Measurements from ENCODE around the gene KLHL3.

Gene KLHL3

DNA sequence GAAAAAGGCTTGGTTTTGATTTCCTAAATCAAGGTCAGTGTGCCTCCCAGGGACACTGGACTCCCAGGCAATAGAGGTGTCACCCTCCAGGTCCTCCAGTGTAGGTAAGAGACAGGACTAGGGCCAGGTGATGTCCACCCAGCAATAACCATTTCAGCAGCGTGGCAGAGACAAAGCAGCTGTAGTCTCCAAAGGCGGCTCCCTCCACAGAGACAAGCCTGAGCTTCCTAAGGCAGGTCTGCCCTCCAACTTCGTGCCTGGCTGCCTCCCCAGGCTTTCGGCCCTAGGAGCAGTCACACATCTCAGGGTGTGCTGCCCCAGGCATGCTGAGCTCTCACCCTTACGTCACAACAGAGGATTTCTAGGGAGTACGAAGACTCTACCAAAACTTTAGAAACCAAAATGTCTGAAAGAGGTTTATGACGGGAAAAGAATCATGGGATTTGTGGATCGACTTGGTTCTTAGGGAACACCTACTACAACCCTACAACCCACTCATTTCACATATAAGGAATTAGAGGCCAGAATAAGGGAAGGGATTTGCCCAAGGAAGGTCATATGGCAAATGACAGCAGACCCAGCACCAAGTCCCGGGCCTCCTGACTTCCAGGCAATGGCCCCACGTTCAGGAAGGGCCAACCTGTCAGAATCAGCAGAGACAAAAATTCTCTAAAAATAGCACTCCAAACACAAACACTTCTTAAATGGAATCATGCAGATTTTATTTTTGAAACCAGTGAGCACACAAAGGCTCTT lies 105.5 kb downstream of the KLHL3 start:
- DNase-seq, result no peak

DNA sequence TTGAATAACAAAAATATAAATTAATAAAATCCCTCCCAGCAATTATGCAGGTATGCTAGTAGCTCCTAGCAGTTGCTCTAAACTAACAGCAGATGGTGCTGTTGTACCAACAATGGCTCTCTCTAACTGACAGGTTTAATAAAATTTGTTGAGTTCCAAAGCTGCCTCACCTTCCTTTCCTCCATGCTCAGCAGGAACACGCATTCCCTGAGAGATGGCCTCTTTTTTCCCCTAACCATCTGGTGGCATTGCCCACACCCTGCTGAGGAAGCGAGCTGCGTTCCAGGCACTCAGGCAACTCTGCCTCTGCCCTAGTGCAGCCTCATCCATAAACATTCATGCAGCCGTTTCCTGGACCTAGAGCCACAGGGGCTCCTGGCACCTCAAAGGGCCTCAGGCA lies 106.2 kb downstream of the KLHL3 start:
- DNase-seq, result no peak

DNA sequence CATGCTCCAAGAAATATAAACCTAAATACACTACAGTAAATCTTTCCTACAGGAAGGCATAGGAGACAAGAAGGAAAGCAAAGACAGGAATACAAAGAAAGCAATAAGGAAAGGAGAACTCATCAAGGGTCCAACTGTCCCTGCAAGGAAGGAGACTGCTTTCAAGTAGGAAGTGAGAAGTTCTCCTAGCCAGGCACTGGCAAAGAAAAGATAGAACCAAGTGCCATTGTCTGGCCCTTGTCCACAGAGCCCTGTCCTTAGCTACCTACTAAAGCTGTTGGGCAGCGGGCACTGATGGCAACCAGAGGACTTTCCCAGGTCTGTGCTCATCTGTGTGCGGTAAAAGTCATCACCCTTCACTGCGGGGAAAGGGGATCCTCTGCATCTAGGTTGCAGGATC lies 108.2 kb downstream of the KLHL3 start:
- DNase-seq, result no peak

DNA sequence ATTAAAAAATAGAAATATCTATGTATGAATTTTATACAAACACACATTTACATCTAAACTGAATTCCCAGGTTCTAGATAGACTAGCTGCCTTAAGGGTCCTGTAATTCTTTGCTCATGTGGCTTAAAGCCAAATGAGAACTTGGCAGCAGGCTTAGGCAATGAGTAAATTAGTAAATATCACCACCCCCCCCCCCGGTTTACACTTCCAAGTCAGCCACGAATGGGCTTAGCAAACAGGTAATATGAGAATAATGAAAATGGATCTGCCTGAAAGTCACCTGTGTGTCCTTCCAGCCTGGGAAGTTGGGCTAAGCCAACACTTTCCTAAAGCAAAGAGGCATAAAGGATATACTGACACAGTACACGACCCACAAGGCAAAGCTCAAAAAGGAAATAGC lies 108.6 kb downstream of the KLHL3 start:
- no peak for DNase-seq

DNA sequence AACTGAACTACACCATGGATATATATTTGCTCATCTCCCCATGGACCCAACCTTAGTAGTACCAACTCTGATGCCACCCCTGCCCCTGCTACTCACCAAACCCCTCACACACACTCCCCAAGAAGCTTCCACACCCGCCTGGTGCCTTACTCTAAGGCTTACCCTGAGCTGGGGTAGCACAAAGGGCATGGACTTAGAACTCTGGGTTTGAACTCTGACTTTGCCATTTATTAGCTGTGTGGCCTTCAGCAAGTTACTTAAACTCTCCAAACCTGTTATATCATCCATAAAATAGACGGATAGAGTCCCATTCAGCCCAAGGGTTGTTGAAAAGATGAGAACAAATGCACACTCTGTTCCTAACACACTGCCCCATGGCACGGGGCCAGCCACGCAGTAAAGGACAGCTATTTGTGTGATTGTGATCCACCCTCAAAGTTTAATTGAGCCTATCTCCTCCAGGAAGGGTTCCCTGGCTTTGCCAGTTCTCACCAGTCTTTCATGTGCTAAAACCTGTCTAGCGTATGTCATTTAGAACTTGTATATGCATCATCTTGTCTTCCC lies 111.0 kb downstream of the KLHL3 start:
- DNase-seq, result no peak

DNA sequence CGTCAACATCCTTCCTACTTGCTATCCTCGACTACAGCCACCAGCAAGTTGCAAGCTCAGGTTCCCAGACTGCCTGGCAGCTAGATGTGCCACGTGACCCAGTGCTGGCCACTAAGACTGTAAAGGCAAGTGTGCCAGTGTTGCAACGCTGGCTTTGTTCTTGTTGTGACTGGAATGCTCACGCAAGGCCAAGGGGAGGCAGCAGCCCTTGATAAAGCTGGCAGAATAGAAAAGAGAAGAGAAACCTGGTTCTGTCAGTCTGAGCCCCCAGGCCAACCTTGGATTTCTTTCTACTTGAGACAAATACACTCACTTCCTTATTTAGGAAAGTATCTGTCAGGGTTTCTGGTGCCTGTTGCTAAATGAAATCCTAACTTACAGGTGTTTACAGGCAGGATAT lies 113.0 kb downstream of the KLHL3 start:
- no peak for DNase-seq

DNA sequence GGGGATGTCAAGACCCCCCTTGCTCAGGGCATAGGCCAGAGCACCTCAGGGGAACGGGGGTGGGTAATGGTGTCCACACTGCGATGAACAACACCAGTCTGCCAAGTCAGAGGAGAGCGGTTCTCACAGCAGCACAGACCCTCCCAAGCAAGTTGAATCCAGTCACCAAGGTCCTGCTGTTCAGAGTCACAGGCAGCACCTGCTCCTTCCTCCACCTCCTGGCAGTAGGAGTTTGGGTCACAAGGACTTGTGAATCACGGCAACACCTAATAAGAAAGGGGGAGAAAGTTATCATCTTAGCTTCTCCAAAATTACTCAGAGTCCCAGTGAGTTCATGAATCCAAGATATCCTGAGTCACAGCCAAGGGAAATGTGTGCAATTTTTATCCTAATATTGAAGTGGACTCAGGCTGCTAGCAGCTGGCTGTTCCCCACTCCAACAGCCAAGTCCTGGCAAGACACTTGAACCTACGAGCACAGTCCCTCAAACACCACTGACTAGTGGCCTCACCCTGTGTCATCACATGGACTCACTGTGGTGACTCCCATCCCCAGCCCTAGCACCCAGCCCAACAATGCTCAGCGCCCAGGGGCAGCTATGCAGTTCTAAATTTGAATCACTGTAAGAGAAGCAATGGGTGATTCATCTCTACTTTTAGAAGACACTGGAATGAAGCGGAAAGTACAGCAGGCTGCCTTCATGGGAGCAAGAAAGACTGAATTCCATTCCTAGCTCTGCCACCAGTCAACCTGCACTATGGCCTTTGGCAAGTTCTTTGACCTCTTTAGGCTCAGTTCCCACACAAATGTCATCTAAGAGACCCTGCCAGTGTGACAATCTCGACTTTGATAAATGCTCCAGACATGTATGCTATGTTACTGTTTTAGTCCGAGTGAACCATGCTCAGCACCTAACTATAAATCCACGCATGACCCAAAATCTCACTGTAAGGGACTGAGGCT lies 113.7 kb downstream of the KLHL3 start:
- no peak for DNase-seq

DNA sequence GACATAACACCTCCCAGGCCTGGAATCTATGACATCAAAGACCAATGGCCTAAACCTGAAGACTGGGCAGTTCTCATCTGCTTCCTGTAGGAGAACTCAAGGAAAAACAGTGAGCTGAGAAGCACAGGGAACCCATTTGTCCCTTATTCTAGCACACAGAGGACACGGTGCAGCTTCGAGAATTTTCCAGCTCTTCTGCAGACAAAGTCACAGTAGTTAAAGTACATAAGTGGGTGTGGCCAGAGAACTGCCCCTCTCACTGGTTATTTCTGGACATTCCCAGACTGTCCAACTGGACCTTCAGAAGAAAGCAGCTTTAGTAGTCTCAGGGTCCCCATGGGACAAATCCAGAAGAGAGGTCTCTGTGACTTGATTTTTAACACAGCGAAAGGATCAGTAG lies 114.6 kb downstream of the KLHL3 start:
- DNase-seq, result no peak

DNA sequence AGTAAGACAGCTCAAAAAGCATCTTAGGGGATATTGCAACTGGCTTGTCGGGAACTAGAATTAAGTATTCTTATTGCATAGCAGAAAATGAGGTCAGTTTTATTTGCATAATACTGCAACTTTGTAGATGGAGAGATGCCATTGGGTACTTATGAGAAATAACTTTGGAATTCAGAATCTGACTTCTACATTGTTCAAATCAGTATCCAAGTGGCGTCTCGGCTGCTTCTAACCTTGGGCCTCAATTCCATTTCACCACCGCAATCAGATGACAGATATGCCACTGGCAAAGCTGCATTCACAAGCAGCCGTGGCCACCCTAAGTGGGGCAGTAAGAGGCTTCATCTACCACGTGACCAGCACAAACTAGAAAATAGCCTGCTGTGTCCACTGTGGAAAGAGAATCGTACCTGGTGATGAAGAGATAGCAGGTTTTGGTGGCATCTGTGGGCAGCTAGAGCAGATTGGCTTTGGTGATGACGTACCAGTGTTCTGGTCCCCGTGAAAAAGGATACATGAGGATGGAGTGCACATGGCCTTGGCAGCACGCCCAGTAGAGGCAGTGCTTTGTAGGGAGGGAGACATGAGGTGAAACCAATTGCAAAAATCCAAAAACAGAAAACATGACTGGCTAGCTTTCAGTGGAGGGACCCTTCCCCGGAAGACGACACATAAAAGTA lies 116.6 kb downstream of the KLHL3 start:
- DNase-seq, result no peak

DNA sequence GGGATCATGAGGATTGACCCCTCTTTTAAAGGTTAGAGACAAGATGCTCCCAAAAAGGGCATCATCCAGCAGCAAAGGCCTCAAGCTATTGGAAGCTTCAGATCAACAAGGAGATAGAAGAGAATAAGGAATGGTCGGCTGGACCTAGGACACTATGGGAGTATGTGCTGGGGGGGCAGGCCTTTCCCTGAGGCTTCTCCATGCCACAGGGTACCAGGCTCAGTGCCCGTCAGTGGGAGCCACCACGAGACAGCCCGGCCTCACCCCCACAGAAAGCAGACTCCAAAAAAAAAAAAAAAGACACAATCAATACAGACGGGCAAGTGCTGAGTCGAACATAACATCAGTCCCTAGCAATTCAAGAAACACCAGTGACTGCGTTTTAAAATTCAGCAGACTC lies 117.4 kb downstream of the KLHL3 start:
- DNase-seq, result no peak

DNA sequence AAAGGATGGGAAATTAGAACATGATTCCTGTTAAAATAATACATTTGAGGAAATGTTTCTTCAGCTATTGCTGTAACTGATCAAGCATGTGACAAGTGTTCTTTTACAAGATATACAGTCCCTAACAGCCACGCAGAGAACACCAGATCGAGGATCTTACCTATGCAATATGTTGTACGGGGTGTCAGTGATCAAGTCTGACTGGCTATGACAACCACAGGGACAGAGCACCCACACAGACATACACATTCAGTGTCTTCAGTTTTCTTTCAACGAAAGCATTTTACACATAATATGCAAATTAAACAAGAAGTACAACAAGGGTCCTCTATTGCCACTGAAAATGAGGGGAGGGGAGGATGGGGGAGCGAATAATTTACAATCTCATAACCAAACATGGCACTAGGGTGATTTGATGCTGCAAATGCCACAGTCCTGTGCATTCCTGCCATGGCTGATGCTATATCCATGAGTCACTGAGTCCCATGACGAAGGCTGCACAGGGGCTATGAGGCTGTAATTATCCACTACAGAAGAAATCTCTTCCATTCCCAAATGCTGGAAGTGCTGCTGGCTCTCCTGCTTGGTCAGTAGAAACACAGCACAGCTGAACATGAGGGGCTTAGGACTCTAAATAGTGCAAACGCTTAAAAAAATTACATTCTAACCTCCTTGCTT lies 118.2 kb downstream of the KLHL3 start:
- no peak for DNase-seq

DNA sequence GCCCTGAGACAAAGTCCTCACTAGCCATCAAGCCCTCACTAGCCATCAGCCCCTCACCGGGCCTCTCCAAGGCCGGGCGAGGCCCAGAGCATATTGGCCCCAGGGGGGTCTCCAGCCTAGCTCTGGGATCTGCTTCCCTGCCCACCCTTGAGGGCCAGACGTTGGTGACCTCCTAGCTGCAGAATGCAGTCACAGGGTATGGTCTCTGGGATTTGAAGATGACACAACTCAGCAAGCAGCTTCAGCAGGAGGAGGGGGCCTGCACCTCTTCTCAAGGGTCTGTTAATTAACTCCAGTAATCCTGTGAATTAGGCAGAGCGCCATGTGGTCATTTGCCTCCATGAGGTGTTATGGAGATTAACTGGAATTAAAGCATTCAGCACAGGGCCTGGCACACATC lies 119.8 kb downstream of the KLHL3 start:
- no peak for DNase-seq

DNA sequence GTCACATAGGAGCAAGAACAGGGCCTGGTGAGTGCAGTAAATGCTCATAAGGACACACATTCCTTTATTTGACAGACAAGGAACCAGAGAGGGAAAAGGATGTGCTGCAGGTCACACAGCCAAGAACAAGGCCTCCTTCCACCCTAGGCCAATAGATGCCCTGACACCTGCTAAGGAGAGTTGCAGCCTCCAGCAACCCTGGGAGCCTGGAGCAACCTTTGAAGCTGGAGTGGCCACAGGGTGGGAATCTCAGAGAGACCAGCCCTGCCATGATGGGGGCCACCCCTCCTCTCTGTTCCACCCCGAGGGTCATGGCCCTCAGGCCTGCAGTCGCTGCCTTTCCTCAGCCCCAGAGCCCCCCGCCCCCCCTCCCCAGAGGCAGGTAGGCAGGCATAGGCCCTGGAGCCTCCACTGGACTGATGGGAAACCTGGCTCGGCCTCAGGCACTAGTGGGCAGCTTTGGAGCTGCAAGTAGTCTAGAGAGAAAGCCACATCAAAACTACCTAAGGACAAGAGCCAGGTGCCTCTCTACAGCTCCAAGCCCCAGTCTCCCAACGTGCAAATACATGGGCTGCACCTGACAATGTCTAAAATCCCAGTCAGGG lies 120.6 kb downstream of the KLHL3 start:
- DNase-seq, result no peak

DNA sequence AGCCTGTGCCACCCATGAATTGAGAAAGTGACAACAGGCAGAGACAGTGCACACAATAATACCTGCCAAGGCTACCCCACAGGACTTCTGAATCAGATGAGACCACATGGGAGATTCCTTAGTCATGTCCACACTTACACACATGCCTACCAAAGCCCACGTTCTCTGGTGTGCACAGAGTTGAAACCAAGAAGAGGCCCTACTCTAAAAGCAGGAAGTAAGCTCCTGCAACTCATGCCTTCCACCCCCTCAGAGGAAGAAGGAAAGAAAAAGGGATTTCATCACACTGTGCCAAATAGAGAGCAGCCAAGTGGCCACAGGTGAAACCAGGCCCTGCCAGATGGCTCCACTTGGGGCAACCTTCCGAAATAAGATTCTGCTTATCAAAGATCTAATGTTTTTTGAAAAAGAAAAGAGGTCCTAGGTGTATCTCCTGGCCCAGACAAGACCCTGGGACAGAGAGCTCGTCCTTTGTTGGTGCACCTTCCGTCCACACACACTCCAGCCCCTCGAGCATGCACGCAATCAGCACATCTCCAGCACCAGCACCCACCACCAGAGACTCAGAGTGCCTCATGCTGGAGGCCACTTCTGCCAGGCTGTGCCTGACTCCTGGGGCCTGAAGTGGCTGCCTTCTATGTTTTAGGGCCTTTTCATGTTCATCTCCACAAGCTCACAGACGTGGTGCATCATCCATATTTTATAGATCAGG lies 122.2 kb downstream of the KLHL3 start:
- no peak for DNase-seq

DNA sequence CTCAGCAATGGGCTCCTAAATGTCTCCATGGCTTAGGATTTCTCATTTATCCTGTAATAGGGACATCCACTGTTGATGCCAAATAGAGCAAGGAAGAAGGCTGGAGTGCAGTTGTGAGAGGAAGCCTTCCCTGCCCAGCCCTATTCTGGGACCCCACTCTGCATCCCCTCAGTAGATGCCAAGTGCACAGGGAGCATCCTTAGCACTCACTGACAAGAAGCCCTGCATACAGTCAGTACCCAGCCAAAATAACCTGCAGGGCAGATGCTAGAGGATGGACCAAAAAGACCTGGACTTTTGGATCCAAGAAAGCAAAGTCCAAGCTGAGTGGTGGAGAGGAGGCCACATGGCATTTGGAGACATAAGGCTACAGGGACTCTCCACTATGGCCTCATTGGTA lies 123.3 kb downstream of the KLHL3 start:
- no peak for DNase-seq

DNA sequence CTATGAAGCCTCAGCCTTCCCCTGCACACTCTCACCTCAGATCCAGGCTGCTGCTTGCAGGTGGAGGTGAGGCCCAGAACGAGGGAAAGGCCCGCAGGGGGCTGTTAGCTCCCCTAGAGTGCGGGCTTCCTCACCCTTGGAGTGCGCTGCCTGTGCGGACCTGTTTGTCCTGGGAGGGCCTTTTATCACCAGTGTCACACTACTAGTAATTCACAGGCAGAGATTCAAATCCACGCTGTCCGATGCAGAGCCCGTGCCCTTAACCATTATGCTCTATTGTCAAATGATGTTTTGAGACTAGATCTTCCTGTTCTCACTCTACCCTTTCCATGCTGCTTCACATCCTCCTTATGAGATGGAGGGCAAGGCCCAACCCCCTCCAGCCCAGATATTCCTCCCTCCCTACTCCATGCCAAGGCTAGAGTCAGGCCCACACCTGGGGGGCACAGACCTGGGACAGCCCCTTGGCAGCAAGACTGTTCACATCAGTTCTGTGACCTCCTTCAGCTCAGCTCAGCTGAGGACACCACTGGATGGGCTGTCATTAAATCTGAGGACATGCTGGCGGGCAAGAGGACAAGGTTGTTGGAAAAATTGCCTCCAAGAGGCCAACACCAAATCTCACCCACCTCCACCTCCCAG lies 124.0 kb downstream of the KLHL3 start:
- DNase-seq, result no peak

DNA sequence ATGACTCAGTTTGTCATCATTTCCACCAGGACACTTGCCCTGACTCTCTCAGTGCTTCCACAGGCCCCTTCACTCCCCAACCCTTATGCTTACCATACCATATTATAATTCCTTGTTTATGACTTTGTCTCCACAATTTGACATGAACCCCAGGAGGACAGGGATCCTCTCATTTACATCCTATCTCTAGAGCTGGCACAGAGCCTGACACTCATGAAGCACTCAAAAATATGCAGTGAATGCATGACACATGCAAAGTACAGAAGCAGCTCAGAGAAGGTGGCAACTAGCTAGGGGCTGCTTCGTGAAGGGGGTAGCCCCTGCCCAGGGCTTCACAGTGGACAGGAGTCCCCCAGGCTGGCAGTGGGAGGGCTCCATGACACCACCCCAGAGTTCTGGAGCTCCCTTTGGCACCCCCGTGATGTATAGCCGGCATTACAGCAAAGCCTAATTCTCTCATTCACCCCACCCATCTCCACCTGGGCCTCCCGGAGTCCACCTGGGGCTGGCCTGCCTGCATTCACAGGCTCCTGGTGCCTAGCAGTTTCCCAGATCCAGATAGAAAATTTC lies 124.8 kb downstream of the KLHL3 start:
- DNase-seq, result no peak

DNA sequence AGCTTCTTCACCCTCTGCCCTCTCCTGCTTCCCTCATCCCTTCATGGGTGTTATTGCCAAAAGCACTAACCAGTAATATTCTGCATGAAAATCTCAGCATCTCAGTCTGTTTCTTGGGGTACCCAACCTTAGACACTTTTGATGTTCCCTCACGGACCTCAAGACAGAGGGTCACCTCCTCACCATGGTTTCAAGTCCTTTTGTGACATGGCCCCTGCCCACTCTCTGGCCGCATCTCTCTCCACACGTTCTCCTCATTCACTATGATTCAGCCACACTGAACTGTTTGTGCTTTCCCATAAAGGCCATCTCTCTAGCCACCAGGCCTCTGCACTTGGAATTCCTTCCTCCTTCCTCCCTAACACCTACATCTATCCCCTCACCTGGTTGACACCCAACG lies 125.3 kb downstream of the KLHL3 start:
- no peak for DNase-seq

DNA sequence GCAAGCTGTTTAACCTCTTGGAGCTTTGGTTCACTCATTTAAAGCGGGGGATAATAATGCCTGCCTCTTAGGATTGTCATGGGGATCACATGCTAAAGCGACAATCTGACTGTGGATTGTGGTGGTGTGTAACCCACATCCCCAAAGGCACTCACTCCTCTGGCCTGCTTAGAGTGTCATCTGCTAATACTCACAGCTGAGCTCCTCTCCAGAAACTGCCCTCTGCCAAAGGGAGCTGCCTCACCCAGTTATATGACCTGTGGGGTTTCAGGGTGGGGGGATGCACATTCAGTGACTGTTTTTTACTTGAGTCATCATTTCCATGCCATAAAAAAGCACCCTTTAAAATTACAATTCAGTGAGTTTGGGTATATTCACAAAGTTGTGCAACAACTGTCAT lies 126.8 kb downstream of the KLHL3 start:
- no peak for DNase-seq

DNA sequence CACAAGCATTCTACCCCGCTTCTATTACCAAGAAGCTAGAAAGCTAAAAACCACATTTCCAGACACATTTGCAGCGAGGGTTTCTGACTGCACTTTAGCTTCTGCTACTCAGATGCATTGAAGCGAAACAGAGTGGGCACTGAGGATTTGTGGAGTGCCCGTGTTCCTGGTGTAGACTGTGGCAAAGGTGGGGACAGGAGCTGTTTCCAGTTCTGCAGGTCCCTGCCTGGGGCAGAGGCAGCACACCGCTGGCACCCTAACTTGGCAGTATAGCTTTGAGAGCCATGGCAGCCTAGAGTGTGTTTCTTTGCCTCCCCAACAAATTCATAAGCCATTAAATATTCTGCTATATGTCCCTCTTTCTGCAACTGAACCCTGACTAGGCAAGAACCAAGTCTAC lies 128.1 kb downstream of the KLHL3 start:
- DNase-seq, result no peak

DNA sequence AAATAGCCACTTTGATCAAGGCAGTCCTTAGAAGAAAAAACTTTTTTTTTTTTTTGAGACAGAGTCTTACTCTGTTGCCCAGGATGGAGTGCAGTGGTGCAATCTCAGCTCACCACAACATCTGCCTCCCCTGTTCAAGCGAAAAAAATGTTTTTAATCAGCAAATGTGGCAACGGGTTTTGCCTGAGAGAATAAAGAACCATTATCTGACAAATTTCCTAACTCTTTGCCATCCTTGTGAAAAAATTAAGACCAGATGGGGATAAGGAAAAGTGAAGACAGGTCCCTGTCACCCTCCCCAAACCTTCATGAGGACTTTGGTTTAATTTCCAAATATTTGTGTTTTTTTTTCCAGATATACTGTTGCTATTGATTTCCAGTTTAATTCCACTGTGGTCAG lies 129.5 kb downstream of the KLHL3 start:
- DNase-seq, result no peak

Data from activated naive CD4-positive, alpha-beta T cell (primary cell).